HG03108 (cell line): ENCODE results near the gene FAM168A.

Source experiments
- ATAC-seq: cut with Tn5 transposase; IDR thresholded peaks from one replicate; pipeline ENCODE4 v1.9.1; 2021; ENCODE audit warnings: moderate library complexity; ENCODE audit not compliant: unreplicated experiment

FAM168A gene

GRCh38 chr11:73355109-73355508 is 242.8 kb downstream of the FAM168A start:
- no peak for ATAC-seq

GRCh38 chr11:73353422-73353821 is 244.5 kb downstream of the FAM168A start:
- no peak for ATAC-seq

- no peak for ATAC-seq
These were observed 246.8 kb downstream of the FAM168A start for GRCh38 chr11:73350908-73351636.
